Ovary (tissue), 3 donors: ENCODE results near the gene C12orf57.

ENCODE experiments used
- EP300 ChIP-seq: sonication (generic); formaldehyde crosslinking; IDR thresholded peaks from one replicate; pipeline ENCODE4 v1.6.1; 2017; ENCODE audit warnings: antibody characterized with exemption
- POLR2A ChIP-seq: fragments of 450-650 bp; IDR thresholded peaks from one replicate; pipeline ENCODE4 v1.6.1; 2017; ENCODE audit warnings: antibody characterized with exemption, mild to moderate bottlenecking, moderate library complexity
- TF ChIP-seq, protein P1 (sequence below), 3 donors: fragments of 450-650 bp in 2 of 3; fragments of 200-600 bp in 1 of 3; IDR thresholded peaks; one replicate each; pipeline versions ENCODE4 v1.5.1 to v1.8.0; 2016 to 2022; ENCODE audit warnings: antibody characterized with exemption in 3 of 3, mild to moderate bottlenecking in 1 of 3
- donor health status: DM: no; HTN: no; CAD: no.

- TF ChIP-seq, protein P1, sequence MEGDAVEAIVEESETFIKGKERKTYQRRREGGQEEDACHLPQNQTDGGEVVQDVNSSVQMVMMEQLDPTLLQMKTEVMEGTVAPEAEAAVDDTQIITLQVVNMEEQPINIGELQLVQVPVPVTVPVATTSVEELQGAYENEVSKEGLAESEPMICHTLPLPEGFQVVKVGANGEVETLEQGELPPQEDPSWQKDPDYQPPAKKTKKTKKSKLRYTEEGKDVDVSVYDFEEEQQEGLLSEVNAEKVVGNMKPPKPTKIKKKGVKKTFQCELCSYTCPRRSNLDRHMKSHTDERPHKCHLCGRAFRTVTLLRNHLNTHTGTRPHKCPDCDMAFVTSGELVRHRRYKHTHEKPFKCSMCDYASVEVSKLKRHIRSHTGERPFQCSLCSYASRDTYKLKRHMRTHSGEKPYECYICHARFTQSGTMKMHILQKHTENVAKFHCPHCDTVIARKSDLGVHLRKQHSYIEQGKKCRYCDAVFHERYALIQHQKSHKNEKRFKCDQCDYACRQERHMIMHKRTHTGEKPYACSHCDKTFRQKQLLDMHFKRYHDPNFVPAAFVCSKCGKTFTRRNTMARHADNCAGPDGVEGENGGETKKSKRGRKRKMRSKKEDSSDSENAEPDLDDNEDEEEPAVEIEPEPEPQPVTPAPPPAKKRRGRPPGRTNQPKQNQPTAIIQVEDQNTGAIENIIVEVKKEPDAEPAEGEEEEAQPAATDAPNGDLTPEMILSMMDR (IDR thresholded peaks at IDR 0.05) = no peak
- TF ChIP-seq POLR2A = no peak
- TF ChIP-seq EP300 = no peak
These were observed 16.9 kb downstream of the C12orf57 start for GRCh38 chr12:6960593-6961277.
